Smooth muscle cell of the brain vasculature (primary cell): ENCODE measurements around the gene ZMYND8.

Experiments
- DNase-seq: peaks from one replicate; pipeline ENCODE4 v3.0.0-alpha.2; 2012; ENCODE audit warnings: low read depth, low spot score

ZMYND8 gene

DNA sequence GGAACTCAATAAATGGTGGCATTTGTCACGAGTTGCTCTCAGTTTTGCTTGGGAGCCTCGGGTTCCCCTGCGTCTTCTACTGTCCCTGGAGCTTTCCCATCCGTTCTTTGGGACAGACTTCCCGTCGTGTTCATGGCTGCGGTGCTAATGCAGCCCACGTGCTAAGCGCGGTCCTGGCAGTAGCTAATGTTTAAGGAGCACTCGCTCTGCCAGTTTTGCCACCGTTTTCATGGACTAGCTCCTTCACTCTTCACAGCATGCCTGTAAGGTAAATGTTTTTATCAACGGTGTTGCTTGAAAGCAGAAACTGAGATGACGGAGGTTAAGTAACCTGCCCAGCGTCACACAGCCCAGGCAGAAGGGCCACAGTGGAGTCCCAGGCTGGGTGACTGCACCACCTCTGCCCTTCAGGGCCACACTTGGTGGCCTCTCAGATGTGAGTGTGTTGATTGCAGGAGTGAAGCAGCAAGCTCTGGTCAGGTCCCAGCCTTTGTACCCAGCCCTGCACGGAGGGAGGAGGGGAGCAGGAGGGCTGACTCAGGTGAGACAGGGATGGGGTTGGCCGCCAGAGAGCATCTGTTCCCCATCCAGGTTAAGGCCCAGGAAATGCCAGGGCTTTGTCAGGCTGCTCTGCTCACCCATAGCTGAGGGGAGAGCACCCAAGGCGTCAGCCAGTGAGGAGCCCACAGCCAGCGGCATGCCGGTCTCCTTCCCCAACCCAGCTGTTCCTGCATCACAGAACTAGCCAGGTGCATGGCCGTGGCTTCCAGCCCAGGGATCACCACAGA lies 181.8 kb downstream of the ZMYND8 start:
- DNase-seq = no peak

GRCh38 chr20:47173596-47174216 lies 182.8 kb downstream of the ZMYND8 start:
- DNase-seq = no peak

- no peak for DNase-seq
These were observed 183.9 kb downstream of the ZMYND8 start for GRCh38 chr20:47172579-47172978.

DNA sequence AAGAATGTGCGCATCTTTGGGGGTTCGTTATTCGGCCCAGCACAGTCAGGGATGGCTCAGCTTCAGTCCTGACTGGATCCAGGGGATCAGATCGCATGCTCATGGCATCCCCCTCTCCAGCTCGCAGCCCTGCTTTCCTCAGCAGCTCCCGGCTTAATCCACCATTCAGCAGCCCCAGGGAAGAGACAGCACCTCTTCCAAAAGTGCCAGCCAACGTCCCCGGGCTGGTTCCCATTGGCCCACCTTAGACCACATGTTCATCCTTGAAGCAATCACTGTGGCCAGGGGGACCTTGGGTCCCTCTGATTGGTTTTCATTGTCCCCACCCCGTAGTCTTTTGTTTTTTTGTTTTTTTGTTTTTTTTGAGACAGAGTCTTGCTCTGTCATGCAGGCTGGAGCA lies 188.7 kb downstream of the ZMYND8 start:
- no peak for DNase-seq

GRCh38 chr20:47165376-47165865 lies 191.1 kb downstream of the ZMYND8 start:
- DNase-seq = no peak

GRCh38 chr20:47164140-47164539 lies 192.4 kb downstream of the ZMYND8 start:
- no peak for DNase-seq

DNA sequence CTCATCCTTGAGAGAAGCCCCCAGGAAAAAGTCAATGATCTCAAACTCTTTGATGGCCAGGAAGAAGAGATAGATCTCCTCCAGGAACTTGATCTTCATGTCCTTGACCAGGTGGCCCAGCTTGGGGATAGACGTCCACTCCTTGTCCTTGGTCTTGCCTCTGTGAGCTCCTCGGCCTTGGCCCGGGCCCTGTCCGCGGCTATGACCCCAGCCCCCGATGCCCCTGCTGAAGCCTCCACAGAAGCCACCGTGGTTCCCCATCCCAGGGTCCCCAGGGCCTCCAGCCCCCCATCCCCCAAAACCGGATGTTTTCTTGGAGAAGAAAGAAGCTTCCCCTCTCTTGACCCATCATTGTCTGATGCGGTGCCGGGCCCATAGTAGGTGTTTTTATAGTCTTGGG lies 195.1 kb downstream of the ZMYND8 start:
- DNase-seq = no peak

- no peak for DNase-seq
These were observed 195.5 kb downstream of the ZMYND8 start for GRCh38 chr20:47160992-47161391.

DNA sequence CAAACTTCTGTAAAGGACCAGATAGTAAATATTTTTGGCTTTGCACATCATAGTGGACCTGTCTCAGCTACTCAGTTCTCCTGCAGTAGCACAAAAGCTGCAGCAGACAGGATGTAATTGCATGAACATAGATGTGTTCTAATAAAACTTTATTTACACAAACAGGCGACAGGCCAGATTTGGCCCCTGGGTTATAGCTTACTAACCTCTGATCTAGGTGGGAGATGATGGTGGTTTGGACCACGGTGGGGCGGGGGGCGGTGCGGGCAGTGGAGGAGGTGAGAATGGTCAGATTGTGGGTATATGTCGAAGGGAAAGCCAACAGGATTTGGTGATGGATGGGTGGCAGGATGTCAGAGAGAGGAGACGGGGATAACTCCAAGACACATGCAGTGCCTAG lies 196.3 kb downstream of the ZMYND8 start:
- DNase-seq = no peak
